ENCODE measurements around the gene RNF19B.
A peak's percentile ranks its signal among the peaks of the same experiment; 100 is the strongest.
"Not testable (repeated sequence)": the region's sequence is repeated elsewhere in the genome, so short reads cannot be mapped to it uniquely, and the experiment has no call there.

The RNF19B gene

GRCh38 chr1:32964461-32965250, at the start of gene RNF19B:
Gene RNF19B, minus strand, starts transcription at chr1:32964809. Its CDS starts 124 bp downstream, at chr1:32964685.
- DNase-seq: peak; percentile 93

DNA sequence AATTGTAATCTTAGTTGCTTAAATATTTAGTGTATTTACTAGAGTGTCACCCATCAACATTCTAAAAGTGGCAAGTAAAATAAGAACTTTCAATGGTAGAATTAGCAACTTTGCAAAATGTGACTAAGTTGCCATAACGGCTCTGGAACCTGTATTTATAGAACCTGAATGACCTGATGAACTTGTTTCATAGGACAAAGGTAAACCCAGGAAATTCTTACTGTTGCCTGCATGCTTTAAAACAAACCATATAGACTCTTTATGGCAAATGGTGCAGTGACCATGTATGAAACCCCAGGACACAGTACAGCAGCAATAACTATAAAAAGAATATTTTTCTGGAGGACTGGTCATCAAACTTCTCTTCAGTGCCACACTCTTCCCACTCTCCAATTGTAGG, 49.2 kb upstream of the RNF19B start:
- no peak for DNase-seq

DNA sequence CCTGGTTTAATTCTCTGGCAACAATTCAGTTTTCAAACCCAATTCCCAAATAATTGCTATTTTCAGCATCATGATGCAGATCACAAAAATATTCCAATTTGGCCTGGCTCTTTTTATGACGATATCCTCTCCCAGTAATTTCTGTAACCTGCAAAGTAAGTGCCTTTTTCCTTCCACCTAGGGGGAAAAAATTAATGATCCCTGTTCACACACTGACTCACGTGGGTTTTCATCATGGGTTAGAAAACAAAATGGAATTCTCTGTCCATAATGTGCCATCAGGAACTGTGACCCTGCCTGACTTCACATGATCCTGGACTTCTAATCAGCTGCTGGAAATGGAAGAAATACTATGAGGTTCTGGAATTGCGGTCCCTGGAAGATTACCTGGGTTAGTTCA, 47.6 kb upstream of the RNF19B start:
- no peak for DNase-seq

- no peak for DNase-seq
These were observed 46.5 kb upstream of the RNF19B start for GRCh38 chr1:33010932-33011731.

GRCh38 chr1:33009561-33009960, 45.0 kb upstream of the RNF19B start:
- no peak for DNase-seq

DNA sequence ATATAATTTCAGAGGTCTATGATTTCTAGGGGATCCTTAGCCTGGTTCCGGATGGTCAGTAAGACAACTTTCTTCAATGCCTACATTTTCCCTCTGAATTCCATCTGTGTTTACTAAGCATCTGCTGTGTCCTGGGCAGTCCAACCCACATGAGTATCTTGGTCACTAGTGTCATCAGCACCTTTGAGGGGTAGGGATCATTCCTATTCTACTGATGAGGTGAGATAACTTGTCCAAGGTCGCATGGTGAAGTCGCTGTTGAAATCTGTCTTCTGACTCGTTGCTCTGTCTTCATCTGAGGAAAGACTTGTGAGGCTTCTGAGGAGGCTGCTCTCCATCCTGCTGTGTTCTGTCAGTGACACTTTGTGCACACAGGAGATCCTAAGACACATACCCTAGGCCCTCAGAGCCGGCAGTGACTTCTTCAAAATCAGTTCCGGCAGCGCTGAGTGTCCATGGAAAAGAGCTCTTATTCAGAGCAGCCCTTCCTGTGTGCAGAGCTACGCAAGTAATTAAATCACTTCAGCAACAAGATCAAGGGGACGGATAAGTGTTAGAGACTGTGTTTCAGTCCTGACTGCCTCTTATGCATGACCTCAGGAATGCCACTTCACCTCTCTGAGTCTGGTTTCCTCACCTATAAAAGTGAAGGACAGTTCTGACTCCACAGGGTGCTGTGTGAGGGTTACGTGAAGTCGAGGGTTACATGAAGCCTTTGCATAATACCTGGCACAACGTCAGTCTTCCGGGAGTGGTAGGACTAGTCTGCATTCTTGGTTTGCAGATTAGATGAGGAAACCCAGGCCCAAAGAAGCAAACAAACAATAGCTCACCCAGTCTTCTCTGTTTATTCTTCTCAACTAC, 43.7 kb upstream of the RNF19B start:
- peak; percentile 98 for DNase-seq

DNA sequence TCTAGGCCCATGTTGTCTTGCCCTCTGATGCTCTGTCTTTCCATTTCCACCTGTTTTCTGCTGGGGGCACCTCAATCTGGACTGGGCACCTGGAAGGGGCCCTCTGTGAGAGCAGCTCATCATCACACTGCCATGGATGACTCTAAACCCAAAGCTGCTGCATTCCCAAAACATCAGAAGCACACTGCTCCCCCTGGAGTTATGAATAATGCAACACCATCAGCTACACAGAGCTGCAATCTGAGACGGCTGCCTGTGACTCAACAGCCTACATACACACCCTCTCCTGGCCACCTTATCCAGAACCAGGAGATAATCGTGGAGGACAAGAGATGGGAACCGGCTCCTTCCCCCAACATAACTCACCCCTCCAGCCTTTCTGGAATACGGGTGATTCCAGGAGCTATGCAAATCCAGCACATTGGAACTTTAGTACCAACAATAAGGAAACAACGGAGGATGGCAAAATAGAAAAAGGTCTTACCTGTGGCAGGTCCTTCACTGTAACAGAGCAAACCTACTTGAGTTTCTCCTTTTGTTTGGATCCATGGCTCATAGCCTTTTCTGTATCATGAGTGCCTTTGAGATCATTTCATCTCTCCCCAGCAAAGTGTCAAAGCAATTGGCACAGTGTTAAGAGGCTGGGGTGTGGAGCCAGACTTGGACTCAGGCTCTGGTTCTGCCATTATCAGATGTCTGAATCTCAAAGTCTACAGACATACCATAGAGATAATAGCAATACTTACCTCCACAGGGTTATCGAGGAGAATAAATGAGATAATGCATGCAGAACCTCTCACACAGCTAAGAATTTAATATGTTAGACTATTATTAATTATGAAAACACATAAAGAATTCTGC, 42.8 kb upstream of the RNF19B start:
- no peak for DNase-seq

DNA sequence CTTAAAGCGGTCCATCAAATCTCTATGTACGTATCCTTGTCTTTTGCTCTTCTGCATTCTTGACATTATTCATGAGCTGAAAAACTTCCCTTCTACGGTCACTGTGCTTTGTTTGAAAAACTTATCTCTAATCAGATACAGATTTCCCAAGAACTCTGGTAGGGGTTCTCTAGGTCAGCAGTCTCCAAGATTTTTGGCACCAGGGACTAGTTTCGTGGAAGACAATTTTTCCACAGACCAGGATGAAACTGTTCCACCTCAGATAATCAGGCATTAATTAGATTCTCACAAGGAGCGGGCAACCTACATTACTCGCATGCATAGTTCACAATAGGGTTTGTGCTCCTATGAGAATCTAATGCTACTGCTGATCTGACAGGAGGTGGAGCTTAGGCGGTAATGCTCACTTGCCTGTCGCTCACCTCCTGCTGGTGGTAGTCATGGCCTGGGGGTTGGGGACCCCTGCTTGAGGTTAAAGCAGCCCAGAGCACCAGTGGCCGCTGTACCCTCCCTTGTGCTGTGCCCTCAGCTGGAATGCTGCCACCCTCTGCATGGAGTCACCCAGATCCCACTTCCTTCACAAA, 41.3 kb upstream of the RNF19B start:
- no peak for DNase-seq

GRCh38 chr1:33005117-33005837, 40.7 kb upstream of the RNF19B start:
- DNase-seq: no peak

DNA sequence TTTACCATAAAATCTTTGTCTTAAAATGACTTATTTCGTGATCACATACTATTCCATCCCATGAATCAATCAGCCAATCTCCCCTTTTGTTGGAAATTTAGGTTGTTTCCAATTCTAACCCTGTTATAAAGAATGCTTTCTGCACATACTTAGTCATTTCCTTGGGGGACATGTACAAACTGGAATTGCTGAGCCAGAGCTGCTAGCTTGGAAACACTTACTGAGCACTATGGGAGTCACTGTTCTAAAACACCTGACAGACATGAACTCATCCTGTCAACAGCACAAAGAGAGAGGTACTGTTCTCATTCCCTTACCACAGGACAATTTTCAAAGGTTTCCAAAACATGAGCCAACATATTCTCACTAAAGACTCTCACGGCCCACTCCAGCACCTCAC, 40.0 kb upstream of the RNF19B start:
- no peak for DNase-seq

DNA sequence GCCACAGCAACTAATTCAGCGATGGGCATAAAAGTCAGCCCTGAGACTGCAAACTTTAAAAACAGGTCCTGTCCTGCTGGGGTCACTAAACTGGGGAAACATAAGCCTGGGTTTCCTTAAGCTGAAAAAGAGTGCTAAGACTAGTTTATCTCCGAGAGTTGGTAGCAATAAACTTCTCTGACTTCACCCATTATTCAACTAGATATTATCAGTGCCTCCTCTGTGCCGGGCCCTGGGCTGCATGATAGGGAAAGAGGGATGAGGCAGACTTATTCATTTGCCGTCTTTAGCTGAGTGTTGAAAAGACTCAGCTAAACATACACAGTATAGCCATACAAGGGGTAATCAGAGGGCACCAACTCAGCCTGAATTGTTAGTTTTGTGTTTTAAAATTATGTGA, 39.0 kb upstream of the RNF19B start:
- DNase-seq: no peak

DNA sequence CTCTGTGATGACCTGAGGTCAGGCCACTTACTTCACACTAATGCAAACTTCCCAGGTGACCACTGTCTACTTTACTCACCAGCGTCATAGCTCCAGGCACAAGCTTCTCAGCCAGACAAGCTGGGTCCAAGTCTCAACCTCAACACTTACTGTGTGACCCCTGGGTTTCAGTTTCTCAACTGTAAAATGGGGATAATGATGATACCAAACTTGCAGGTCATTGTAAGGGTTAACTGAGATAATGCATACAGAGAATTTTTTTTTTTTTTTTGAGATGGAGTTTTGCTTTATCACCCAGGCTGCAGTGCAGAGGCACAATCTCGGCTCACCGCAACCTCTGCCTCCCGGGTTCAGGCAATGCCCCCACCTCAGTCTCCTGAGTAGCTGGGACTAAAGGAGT, 37.4 kb upstream of the RNF19B start:
- no peak for DNase-seq

DNA sequence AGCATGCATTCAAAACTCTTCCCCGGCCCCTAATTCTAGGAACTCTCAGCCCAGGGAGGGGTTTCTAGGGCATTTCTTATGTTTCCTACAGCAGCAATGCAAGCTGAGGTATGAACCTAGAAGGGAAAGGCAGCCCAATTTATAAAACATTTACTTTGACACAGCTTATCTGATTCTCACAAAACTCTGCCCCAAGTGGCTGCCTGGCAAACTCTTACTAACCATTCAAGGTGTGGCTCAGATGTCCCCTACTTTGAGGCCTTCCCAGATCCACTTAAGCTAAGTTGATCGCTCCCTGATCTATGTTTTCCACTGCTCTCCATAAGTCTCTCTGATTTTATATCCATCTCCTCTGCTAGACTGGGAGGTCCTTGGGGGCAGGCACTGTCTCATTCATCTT, 36.7 kb upstream of the RNF19B start:
- DNase-seq: no peak

DNA sequence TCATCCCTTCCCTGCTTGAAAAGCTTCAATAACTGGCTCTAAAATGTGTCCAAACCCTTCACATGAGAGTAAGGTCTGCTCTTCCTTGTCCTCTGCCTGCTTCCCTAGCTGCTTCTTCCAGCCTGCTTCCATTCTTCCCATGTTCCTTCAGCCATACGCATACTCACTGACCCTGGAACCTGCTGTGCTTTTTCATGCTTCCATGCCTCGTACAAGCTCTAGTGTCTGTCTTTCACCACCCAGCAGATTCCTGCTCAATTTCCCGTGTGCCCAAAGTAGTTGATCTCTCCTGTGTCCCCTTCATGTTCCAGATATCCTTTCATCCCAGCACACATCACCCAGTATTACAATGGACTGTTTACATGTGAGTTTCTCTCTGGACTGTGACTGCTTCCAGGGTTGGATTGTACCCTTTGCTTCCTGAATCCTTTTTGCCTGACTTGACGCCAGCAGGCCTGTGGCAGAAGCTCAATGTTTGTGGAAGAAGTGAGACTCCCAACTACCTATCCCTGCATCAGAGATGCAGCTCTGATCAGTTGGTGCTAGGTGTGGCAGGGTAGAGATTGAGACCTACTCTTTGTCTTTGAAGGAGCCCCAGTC, 35.9 kb upstream of the RNF19B start:
- DNase-seq: no peak

DNA sequence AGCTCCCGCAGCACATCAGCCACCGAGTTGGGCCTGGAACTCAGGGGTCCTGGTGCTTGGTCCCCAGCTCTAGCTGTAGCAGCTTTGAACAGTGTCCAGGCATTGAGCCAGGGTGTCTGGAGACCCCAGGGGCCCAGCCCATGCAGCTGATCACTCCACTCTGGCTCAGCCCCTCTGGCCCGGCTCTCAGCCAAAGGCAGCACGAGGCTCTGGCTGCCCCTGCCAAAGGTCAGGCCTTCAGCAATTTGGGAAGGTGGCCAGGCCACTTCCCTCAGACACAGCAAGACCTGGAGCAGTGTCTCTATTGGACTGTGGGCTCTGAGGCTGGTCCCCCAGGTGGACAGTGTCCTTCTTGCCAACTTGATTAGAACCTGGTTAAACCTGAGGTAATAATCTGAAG, 34.4 kb upstream of the RNF19B start:
- no peak for DNase-seq

DNA sequence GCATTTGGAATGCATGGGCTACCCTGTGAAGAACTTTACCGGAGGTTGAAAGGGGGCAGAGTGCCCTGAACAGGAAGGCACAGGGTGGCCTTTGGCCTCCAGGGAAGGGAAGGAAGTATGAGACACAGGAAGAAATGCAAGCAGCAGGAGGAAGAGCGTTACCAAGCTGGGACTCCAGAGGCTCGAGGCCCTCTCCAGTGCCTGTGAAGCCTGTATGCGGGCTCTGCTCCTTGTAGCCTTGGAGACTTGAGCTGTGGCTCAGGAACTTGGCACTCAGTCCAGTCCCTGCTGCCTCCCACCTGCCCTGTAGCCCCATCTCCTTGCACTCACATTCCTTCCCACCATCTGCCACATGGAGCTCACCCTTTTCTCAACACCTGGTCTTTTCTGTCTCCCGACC, 33.5 kb upstream of the RNF19B start:
- no peak for DNase-seq

- no peak for DNase-seq
These were observed 32.8 kb upstream of the RNF19B start for GRCh38 chr1:32997381-32997891.

DNA sequence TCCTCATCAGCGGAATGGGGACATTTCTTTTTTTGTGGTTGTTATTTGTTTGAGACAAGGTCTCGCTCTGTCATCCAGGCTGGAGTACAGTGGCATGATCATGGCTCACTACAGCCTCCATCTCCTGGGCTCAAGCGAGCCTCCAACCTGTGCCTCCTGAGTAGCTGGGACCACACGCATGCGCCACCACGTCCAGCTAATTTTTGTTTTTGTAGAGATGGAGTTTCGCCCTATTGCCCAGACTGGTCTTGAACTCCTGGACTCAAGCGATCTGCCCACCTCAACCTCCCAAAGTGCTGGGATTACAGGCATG, 28.7 kb upstream of the RNF19B start:
- not testable (repeated sequence) for DNase-seq

GRCh38 chr1:32992489-32993323, 28.1 kb upstream of the RNF19B start:
- DNase-seq: no peak

Data from DMS79 (cell line).